ENCODE results near the gene MAD1L1. TPM values are rescaled to one million over a fixed set of nuclear protein-coding genes. Genes with fewer than 3 reads are reported as not detected.

Gene MAD1L1
- total RNA-seq, 1 donor from 2014 or later: 32.3 TPM

GRCh38 chr7:2110610-2111396 lies 121.9 kb downstream of the MAD1L1 start:
- peaks cover 42% of the 10 kb centered on the region for H3K4me1 Mint-ChIP-seq (ENCODE audit: low read depth, unreplicated experiment)
- Histone ChIP-seq H3K4me2 (ENCODE audit: low read length) (peak overlapping the region; percentile 72), H3K9ac (ENCODE audit: low read length) (peak overlapping the region; percentile 81), H3K9me3 (ENCODE audit: insufficient read depth, low read depth, low read length) (no peaks in the 10 kb centered on the region), H3K27ac (ENCODE audit: low read depth, low read length) (peak overlapping the region; percentile 94), H3K4me1 (ENCODE audit: insufficient read depth, low read length) (peaks cover 73% of the 10 kb centered on the region), H3K27me3 (ENCODE audit: insufficient read depth, low read length) (no peaks in the 10 kb centered on the region), H4K20me1 (ENCODE audit: insufficient read depth, low read length) (peaks cover 2% of the 10 kb centered on the region), H3K4me3 (ENCODE audit: insufficient read depth, low read depth, low read length) (peak overlapping the region; percentile 25), H3K79me2 (ENCODE audit: insufficient read depth, low read length) (peaks cover 17% of the 10 kb centered on the region), H2AFZ (ENCODE audit: low read depth, low read length) (peak overlapping the region; percentile 70), H3K36me3 (ENCODE audit: insufficient read depth, low read length) (no peaks in the 10 kb centered on the region)
- peaks cover 13% of the 10 kb centered on the region for H3K36me3 Mint-ChIP-seq (ENCODE audit: low read depth, unreplicated experiment)
- no peaks in the 10 kb centered on the region for H3K9me3 Mint-ChIP-seq (ENCODE audit: unreplicated experiment)
- peak overlapping the region; percentile 58 for H3K4me3 Mint-ChIP-seq (ENCODE audit: unreplicated experiment)
- peak overlapping the region; percentile 92 for H3K27ac Mint-ChIP-seq (ENCODE audit: unreplicated experiment)
- TF ChIP-seq EZH2 (IDR thresholded peaks at IDR 0.05; ENCODE audit: insufficient read depth, low read length): no peak
- no peak for TF ChIP-seq CTCF (IDR thresholded peaks at IDR 0.05; ENCODE audit: insufficient read depth, low read depth, low read length)
- H3K27me3 Mint-ChIP-seq (ENCODE audit: low read depth, unreplicated experiment): no peaks in the 10 kb centered on the region
- peak; percentile 39 for DNase-seq (ENCODE audit: low read depth)
- FAIRE-seq: no peak

GRCh38 chr7:2109936-2110609 lies 122.7 kb downstream of the MAD1L1 start:
- no peaks in the 10 kb centered on the region for H3K36me3 ChIP-seq (ENCODE audit: insufficient read depth, low read length)
- no peak overlapping the region for H2AFZ ChIP-seq (ENCODE audit: low read depth, low read length)
- Mint-ChIP-seq H3K27ac (ENCODE audit: unreplicated experiment) (peak overlapping the region; percentile 92), H3K27me3 (ENCODE audit: low read depth, unreplicated experiment) (no peaks in the 10 kb centered on the region), H3K36me3 (ENCODE audit: low read depth, unreplicated experiment) (peaks cover 13% of the 10 kb centered on the region), H3K4me3 (ENCODE audit: unreplicated experiment) (peak overlapping the region; percentile 41), H3K4me1 (ENCODE audit: low read depth, unreplicated experiment) (peaks cover 43% of the 10 kb centered on the region), H3K9me3 (ENCODE audit: unreplicated experiment) (no peaks in the 10 kb centered on the region)
- TF ChIP-seq CTCF (IDR thresholded peaks at IDR 0.05; ENCODE audit: insufficient read depth, low read depth, low read length) (no peak), EZH2 (IDR thresholded peaks at IDR 0.05; ENCODE audit: insufficient read depth, low read length) (no peak)
- H3K4me2 ChIP-seq (ENCODE audit: low read length): peak overlapping the region; percentile 72
- H3K4me1 ChIP-seq (ENCODE audit: insufficient read depth, low read length): peaks cover 68% of the 10 kb centered on the region
- H3K27me3 ChIP-seq (ENCODE audit: insufficient read depth, low read length): no peaks in the 10 kb centered on the region
- H3K27ac ChIP-seq (ENCODE audit: low read depth, low read length): peak overlapping the region; percentile 94
- peaks cover 17% of the 10 kb centered on the region for H3K79me2 ChIP-seq (ENCODE audit: insufficient read depth, low read length)
- no peak overlapping the region for H3K4me3 ChIP-seq (ENCODE audit: insufficient read depth, low read depth, low read length)
- H4K20me1 ChIP-seq (ENCODE audit: insufficient read depth, low read length): no peaks in the 10 kb centered on the region
- FAIRE-seq (peak; percentile 92), DNase-seq (ENCODE audit: low read depth) (peak; percentile 97)
- peak overlapping the region; percentile 81 for H3K9ac ChIP-seq (ENCODE audit: low read length)
- H3K9me3 ChIP-seq (ENCODE audit: insufficient read depth, low read depth, low read length): no peaks in the 10 kb centered on the region
